Measurements from ENCODE around the gene LMO1. TPM values are rescaled to one million over a fixed set of nuclear protein-coding genes. Genes with fewer than 3 reads are reported as not detected.

The LMO1 gene
- total RNA-seq, 2 experiments from 2014 or later: not detected

GRCh38 chr11:8307601-8308000 lies 43.9 kb upstream of the LMO1 start:
- Histone ChIP-seq H3K9me3 (ENCODE audit: control insufficient read depth in 1 of 2, insufficient read depth in 1 of 2, low read length in 2 of 2) (no peaks in the 10 kb centered on the region), H3K27ac (ENCODE audit: low read depth in 1 of 2, low read length in 2 of 2) (no peak overlapping the region), H3K36me3 (ENCODE audit: insufficient read depth, low read length) (no peaks in the 10 kb centered on the region), H3K4me3 (ENCODE audit: low read length) (no peak overlapping the region), H3K4me1 (ENCODE audit: insufficient read depth, low read length) (no peaks in the 10 kb centered on the region), H3K27me3 (ENCODE audit: control insufficient read depth in 1 of 2, insufficient read depth in 2 of 2, low read length in 2 of 2) (no peaks in the 10 kb centered on the region)
- POLR2A ChIA-PET: no interaction called here
- Mint-ChIP-seq H3K4me3 (no peak overlapping the region), H3K9me3 (peaks cover 12% of the 10 kb centered on the region), H3K27me3 (peaks cover 6% of the 10 kb centered on the region), H3K4me1 (ENCODE audit: low read depth) (no peaks in the 10 kb centered on the region), H3K27ac (no peak overlapping the region), H3K36me3 (ENCODE audit: low read depth) (no peaks in the 10 kb centered on the region)
- no peak for ATAC-seq (ENCODE audit: poor library complexity)
- DNase-seq: no peak
- no peak for TF ChIP-seq CTCF (IDR thresholded peaks at IDR 0.05)
- CTCF ChIA-PET: no interaction called here
- intact Hi-C loops (cut with DNase I, micrococcal nuclease): no loop called here

- peaks cover 0 to 5% of the 10 kb centered on the region in 2 experiments for H3K27me3 ChIP-seq (ENCODE audit: control insufficient read depth in 1 of 2, insufficient read depth in 2 of 2, low read length in 2 of 2)
- DNase-seq: no peak
Measured at GRCh38 chr11:8301622-8302021, 37.9 kb upstream of the LMO1 start.

GRCh38 chr11:8298801-8299786 lies 35.4 kb upstream of the LMO1 start:
- H3K4me3 ChIP-seq (ENCODE audit: low read length): no peak overlapping the region
- H3K36me3 ChIP-seq (ENCODE audit: insufficient read depth, low read length): no peaks in the 10 kb centered on the region
- Mint-ChIP-seq H3K4me1 (ENCODE audit: low read depth) (no peaks in the 10 kb centered on the region), H3K36me3 (ENCODE audit: low read depth) (no peaks in the 10 kb centered on the region), H3K4me3 (no peak overlapping the region), H3K27ac (no peak overlapping the region), H3K27me3 (peaks cover 29% of the 10 kb centered on the region), H3K9me3 (peaks cover 9% of the 10 kb centered on the region)
- ChIA-PET POLR2A (no interaction called here), CTCF (no interaction called here)
- DNase-seq: no peak
- ATAC-seq (ENCODE audit: poor library complexity): no peak
- no peak overlapping the region for H3K27ac ChIP-seq (ENCODE audit: low read depth in 1 of 2, low read length in 2 of 2)
- TF ChIP-seq CTCF (IDR thresholded peaks at IDR 0.05): no peak
- H3K4me1 ChIP-seq (ENCODE audit: insufficient read depth, low read length): no peaks in the 10 kb centered on the region
- peaks cover 0 to 5% of the 10 kb centered on the region in 2 experiments for H3K27me3 ChIP-seq (ENCODE audit: control insufficient read depth in 1 of 2, insufficient read depth in 2 of 2, low read length in 2 of 2)
- peaks cover 0 to 4% of the 10 kb centered on the region in 2 experiments for H3K9me3 ChIP-seq (ENCODE audit: control insufficient read depth in 1 of 2, insufficient read depth in 1 of 2, low read length in 2 of 2)
- intact Hi-C loops (cut with DNase I, micrococcal nuclease): no loop called here

More at GRCh38 chr11:8301622-8302021, 37.9 kb upstream of the LMO1 start:
- Mint-ChIP-seq H3K4me1 (ENCODE audit: low read depth) (no peaks in the 10 kb centered on the region), H3K36me3 (ENCODE audit: low read depth) (no peaks in the 10 kb centered on the region), H3K27me3 (peaks cover 29% of the 10 kb centered on the region), H3K9me3 (peaks cover 14% of the 10 kb centered on the region), H3K4me3 (no peak overlapping the region), H3K27ac (no peak overlapping the region)
- H3K36me3 ChIP-seq (ENCODE audit: insufficient read depth, low read length): no peaks in the 10 kb centered on the region
- H3K4me3 ChIP-seq (ENCODE audit: low read length): no peak overlapping the region
- no peak for TF ChIP-seq CTCF (IDR thresholded peaks at IDR 0.05)
- H3K4me1 ChIP-seq (ENCODE audit: insufficient read depth, low read length): no peaks in the 10 kb centered on the region
- intact Hi-C loops (cut with DNase I, micrococcal nuclease): no loop called here
- no peak for ATAC-seq (ENCODE audit: poor library complexity)
- peaks cover 0 to 4% of the 10 kb centered on the region in 2 experiments for H3K9me3 ChIP-seq (ENCODE audit: control insufficient read depth in 1 of 2, insufficient read depth in 1 of 2, low read length in 2 of 2)
- CTCF ChIA-PET: no interaction called here
- POLR2A ChIA-PET: no interaction called here
- no peak overlapping the region for H3K27ac ChIP-seq (ENCODE audit: low read depth in 1 of 2, low read length in 2 of 2)
